HG03432 (cell line): Measurements from ENCODE around the gene EXOC3L2.
"Not testable (repeated sequence)": the region's sequence is repeated elsewhere in the genome, so short reads cannot be mapped to it uniquely, and the experiment has no call there.

Experiments used
- ATAC-seq: cut with Tn5 transposase; IDR thresholded peaks from one replicate; pipeline ENCODE4 v1.9.1; 2021; ENCODE audit warnings: mild to moderate bottlenecking, moderate library complexity; ENCODE audit not compliant: unreplicated experiment

The EXOC3L2 gene

DNA sequence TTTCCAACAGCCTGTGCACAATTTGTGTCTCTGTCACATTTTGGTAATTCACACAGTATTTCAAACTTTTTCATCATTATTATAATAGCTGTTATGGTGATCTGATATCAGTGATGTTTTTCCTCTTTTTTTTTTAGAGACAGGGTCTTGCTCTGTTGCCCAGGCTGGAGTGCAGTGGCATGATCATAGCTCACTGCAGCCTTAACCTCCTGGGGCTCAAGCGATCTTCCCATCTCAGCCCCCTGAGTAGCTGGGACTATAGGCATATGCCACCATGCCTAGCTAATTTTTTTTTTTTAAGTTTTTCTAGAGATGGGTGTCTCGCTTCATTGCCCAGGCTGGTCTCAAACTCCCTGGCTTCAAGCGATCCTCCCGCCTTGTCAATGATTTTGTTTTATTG is 11.6 kb upstream of the EXOC3L2 start:
- ATAC-seq: no peak

DNA sequence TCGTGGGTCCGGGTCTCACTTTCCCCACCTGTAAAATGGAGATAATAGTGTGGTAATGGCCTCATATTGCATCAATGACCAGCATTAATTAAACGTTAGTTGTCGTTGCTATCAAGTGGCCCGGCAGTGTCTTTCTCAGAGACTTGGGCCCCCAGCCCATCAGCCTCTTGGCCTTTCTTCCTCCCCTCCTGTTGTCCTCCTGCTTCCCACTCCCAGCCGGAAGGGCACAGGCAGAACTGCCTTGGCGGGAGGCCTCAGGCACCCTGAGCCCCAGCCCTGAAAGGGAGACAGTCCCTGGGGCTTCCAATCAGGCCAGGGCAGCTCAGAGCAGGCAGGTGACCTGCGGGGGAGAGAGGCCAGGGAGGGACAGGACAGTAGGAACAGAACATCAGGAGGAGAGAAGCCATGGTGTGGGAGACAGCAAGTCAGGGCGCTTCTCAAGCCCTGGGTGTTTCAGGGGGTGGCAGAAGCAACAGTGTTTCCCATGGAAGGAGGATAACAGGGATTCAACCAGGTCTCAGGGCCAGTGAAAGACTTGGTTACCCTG is 10.5 kb upstream of the EXOC3L2 start:
- no peak for ATAC-seq

DNA sequence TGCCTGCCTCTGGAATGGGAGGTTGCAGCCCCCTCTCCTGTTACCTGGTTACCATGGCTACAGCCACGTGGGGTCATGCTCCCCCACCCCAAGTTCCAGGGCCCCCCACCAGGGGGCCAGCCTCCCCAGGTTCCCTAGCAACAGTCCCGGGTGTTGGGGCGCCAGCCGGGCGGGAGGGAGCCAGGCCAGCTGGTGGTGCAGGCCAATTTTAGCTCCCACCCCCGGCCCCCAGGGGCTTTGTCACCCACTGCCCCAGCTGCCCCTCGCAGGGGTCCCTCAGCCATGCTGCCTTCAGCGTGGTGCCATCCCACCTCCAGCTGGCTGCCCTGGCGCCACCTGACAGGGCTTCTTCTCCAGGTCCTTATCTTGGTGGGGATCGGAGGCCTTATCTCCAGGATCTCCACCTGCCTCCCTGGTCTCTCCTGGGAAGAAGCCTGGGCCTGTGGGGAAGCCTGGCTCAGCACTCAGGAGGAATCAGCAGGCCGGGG is 8.9 kb upstream of the EXOC3L2 start:
- no peak for ATAC-seq

DNA sequence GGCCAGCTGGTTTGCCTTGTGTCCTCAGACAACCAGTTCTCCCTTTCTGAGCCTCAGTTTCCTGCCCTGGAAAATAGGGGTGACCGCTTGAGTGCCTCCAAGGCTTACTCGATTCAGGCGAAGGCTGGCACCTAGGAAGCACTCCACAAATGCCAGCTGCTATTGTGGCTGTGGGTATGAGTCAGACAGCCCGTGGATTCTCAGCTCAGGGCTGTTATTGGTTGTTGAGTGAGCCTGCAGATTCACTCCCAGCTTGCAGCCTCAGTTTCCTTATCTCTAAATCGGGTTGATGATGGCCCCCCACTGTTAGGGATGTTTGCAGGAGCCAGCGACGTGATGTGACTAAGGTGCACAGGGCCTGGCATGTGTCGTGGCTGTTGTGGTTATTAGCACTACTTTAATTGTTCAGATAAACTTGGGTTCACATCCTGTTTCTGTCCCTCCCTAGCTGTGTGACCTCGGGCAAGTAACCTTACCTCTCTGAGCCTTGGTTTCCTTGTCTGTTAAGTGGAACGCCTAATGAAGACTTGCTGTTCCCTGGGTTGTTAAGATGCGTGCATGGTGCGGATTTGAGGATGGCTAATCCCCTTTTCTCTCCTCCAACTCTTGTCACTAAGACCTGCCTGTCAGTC is 8.3 kb upstream of the EXOC3L2 start:
- no peak for ATAC-seq

DNA sequence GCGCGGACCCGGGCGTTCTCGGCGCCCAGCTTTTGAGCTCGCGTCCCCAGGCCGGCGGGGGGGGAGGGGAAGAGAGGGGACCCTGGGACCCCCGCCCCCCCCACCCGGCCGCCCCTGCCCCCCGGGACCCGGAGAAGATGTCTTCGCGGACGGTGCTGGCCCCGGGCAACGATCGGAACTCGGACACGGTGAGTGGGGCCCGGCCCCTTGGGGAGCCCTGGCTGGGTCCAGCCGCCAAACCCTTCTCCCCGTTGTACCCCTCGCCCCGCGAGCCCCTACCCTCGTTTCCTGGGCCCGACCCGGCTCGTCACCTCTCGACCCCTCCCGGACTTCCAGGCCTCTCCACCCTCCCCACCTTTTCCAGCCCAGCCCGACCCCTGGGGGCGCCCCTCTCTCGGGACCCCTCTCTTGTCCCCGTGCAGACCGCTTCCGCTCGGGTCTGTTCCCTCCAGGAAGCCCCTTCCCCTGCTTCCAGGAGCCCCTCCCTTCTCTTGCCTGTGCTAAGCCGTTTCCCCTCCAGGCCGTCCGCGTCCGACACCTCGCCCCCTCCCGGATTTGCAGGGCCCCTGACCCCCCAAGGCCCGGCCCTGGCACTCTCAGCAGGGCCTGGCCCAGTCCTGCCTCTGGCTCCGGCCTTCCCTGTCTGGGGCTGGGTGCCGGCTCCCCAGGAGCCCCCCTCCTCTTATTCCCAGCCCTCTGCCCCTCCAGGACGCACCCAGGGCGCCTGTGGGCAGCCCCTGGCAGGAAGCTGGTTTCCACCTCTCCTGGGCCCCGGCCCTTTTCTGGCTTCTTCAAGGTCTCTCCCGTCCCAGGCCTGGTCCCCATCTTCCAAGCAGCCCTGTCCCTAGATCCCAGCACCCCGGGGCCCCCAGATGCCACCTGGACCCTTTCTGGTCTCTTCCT is 6.5 kb upstream of the EXOC3L2 start:
- no peak for ATAC-seq

DNA sequence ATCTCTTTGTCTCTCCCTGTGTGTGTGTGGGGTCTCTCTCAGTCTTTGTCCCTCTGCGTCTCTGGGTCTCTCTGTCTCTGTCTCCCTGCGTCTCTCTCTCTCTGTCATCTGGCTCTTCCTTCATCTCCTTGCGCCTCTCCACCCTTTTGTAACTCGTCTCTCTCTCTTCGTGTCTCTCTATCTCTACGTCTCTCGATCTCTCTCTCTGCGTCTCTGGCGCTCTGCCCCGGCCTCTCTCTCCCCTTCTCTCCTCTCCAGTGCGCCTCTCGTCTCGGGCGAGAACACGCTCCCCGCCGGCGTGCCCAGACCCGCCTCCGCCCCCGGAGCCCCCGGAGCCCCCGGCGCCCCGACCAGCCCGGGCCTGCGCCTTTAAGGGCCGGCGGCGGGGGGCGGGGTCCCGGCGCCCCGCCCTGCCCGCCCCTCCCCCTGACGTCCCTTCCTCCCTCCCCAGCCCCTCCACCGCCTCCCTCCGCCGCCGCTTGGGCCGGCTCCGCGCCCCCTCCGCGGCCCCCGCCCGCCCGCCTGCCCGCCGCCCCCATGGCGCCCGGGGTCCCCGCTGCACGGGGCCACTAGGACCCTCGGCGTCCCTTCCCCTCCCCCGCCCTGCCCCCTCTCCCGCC is 5.7 kb upstream of the EXOC3L2 start, which contains the start of gene MARK4:
Gene MARK4, plus strand, starts transcription at position 440 of the 620 bp plus-strand sequence. CDS start 318 bp downstream, outside the sequence.
- peak; percentile 63 for ATAC-seq

DNA sequence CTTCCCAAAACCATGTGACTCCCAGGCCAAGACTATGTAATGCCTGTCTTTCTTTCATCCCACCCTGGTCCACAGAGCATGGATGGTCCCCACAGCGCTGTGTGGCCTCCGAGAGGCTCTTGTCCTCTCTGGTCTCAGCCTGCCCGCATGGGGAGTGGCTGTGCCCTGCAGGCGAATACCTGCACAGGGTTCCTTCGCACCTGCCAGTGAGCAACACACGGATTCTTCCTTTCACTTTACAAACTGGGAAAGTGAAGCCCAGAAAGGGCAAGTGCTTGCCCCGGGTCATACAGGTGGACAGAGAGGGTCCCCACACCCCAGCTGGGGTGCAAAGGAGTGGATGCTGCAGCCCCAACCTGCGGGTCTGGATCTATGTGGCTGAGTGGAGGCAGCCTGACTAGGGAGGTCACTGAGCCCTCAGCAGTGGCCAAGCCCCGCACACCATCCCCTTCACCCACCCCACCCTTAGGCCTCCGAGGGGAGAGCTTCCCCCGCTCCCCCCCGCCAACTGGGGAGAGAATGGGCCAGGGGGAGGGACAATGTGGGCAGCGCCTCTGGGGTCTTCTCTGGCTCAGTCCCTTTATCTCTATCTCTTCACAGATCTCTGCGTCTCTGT is 5.1 kb upstream of the EXOC3L2 start:
- ATAC-seq: no peak

DNA sequence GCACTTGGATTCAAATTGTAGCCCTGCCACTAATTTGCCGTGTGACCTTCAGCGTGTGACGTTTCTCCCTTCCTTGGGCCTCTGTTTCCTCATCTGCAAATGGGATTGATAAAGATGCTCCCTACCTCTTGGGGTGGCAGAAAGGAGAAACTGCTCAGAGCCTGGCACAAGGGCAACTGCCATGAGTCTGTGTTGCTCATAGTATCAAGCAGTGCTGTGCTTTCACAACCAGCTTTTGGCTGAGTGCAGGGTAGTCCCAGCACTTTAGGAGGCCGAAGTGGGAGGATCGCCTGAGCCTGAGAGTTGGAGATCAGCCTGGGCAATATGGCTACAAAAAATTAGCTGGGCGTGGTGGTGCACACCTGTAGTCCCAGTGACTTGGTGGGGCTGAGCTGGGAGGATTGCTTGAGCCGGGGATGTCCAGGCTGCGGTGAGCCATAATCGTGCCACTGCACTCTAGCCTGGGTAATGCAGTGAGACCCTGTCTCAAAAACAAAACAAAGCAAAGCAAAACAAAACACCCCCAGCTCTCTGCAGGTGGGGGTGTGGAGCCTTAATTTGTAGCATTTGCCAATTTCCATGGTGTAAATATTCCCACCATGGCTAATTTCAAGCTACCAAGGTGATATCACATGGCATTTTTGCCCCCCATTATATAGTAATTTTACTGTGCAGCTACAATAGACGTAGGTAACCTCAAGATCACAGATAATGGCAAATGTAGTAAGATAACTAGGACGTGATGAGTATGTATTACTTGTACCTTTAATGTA is 4.2 kb upstream of the EXOC3L2 start:
- ATAC-seq: no peak

DNA sequence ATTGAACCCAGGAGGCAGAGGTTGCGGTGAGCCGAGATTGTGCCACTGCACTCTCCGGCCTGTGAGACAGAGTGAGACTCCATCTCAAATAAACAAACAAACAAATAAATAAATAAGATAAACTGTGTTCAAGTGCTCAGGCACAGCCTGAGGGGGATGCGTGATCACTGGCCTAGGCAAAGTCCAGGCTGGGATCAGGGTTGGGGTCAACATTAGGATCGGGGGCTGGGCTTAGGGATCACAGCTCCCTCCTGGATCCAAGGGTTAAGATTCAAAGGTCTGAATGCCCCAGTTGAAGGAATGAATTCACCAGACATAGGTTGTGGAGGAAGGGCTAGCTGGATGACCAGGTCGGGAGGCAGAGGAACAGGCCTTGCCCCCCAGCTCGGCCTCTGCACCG is 1.9 kb upstream of the EXOC3L2 start:
- ATAC-seq: no peak

DNA sequence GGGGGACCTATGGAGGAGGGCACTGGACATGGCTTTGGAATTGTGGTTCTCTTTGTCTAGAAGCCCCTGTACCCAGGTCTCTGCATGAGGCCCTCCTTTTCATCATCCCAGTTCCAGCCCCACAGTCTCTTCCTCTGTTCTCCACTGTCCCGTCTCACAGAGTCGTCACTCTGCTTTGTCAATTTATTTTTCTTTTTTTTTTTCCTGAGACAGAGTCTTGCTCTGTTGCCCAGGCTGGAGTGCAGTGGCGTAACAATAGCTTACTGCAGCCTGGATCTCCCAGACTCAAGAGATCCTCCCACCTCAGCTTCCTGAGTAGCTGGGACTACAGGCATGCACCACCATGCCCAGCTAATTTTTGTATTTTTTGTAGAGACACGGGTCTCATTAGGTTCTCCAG is 619 bp upstream of the EXOC3L2 start:
- no peak for ATAC-seq

DNA sequence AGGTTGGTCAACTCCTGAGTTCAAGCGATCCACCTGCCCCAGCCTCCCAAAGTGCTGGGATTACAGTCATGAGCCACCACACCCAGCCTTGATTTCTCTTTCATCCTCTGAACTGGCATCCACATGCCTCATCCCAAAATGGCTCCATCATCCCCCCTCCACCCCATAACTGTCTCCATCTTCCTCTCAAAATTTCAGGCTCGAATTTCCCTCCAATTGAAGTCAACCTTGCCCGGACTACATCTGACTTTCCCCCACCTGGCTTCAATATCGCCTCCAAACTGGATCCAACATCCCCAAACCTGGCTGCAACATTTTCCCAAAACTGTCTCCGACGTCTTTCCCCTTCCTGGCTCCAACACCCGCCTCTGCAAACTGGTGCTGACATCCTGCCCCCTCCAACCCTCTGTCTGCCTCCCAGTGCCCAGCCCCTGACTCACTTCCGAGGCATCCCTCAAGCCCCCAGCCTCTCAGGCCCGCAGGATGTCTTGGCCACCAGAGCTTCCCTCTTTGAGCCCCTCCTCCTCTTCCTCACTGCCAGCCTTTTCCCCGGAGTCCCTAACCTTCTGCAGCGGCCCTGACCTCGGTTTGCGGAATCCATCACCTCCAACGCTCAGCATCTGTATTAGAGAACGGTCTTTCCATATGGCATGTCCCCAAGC is 943 bp downstream of the EXOC3L2 start:
- no peak for ATAC-seq

DNA sequence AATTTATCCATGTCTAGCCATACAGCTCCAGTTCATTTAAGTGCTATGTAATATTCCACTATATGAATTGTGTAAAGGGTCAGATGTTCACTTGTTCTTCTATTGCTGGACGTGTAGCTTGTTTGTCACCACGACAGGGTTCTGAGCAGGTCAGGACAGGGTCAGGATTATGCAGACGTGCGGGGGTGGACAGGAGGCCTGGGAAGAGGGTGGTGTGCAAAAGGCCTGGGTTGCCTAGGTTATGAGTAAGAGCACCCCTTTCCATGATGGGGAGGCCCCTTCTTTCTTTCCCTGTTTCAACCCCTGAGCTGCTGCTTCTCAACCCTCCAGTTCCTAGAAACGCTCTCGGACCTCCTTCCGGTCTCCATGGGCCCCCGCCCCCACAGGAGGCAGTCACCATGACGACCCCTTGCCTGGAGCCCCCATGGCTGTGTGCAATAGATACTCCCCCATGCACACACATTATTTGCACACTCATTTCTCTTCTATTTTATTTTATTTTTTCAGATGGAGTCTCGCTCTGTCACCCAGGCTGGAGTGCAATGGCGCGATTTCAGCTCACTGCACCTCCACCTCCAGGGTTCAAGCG is 2.0 kb downstream of the EXOC3L2 start:
- no peak for ATAC-seq

DNA sequence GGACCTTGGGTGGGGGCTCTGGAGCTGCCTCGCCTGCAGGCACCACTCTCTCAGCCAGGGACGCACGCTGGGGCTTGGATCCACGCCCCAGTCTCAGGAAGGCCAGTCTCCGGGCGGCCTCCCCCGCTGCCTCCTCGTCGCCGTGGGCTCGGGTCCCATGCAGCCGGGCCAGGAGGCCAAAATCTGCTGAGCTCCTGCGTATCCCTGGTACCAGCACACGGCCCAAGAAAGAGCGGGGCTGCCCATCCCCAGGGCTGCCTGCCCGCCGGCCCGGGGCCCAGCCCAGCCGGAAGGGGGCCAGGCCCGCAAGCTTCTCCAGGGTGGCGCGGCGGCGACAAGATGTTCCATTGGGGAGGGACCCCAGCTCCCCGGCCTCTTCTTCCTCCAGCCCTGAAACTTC is 6.7 kb downstream of the EXOC3L2 start:
- no peak for ATAC-seq

DNA sequence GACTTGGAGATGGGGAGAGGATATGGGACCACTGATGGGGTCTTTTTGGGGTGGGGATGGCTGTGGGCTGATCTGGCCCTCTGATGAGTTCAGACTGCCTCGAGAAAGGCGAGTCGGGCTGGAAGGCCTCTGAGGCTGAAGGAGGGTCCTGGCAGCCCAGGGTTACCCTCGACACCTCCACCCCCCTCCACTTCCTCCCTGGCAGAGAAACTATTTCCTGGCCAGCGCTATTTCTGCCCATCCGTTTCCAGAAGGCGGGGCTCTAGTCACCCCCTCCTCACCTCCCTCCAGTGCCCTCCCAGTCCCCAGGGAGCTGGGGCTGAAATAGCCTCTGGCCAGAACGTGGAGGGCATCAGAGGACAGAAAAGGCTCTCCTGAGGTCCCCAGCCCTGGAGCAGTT is 9.7 kb downstream of the EXOC3L2 start:
- ATAC-seq: no peak

DNA sequence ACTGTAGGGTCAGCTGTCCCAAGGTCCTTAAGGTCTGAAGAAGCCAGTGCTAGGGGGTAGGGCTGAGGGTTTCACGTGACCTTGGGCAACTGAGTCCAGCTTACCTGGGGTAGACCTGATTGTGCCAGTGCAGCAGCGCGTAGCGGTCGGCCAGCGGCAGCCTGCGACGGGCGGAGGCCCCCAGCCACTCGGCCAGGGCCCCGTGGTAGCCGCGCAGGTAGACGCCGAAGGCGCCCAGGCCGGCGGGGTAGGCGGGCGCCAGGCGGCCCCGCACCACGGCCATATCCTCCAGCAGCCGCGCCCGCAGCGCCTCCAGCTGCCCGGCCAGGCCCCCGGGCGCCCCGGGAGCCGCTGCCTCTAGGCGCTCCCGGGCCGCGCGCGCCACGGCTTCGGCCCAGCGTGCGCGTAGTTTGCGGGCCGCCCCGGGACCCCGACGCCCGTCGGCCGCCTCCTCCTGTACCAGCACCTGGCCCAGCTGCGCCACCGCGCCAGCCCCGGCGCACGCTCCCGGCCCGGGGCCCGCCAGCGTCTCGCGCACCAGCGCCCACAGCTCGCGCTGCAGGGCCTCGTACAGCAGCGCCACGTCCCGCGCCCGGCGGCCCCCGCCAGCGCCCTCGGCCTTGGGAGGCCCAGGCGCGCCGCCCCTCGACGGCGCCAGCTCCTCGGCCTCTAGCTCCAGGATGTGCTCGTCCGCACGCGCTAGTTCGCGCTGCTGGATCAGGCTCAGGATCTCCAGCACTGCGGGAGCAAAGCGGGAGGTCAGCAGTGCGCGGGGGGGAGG is 10.9 kb downstream of the EXOC3L2 start:
- ATAC-seq: no peak

DNA sequence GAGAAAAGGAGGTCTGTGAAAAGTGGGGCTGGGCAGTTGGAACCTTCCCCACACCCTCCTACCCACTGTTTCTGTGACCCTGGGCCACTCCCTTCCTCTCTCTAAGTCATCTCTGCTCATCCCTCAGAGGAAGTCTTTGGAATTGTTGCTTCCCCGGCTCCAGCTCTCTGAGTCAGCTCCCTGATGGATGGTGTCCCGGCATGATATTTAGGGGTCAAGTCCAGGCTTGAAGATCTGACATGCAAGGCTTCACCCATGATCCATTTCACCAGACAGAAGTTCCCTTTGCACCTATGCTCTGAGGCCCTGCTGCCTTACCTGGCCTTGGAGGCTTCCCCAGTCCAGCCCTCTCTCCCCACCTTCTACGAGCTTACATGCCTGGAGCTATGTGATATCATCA is 13.3 kb downstream of the EXOC3L2 start:
- no peak for ATAC-seq

DNA sequence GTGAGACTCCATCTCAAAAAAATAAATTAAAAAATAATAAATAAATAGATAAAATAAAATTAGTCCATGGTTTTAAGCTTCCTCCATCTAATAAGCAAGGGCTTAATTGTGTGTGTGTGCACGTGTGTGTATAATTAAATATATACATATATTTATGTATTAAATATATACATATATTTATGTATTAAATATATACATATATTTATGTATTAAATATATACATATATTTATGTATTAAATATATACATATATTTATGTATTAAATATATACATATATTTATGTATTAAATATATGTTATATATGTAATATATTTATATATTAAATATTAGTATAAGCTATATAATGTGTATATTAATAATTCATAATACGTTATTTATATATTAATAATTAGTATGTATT is 16.2 kb downstream of the EXOC3L2 start:
- ATAC-seq: not testable (repeated sequence)

DNA sequence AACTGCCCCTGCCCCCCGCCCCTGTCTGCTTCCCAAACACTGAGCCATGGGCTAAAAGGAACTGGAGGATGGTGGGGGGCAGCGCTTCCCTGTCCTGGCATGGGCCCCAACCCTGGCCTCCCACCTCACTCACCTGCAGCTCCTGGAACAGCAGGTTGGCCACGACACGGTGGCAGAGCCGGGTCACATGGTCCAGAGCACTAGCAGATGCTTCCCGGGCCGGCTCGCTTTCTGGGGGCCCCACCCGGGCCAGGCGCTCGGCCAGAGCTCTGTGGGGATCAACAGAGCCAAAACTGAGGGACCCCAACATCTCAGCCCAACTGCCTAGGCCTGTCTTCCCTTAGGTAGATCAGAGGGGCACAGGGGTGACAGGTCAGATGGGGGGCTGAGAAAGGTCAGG is 20.6 kb downstream of the EXOC3L2 start:
- ATAC-seq: no peak

DNA sequence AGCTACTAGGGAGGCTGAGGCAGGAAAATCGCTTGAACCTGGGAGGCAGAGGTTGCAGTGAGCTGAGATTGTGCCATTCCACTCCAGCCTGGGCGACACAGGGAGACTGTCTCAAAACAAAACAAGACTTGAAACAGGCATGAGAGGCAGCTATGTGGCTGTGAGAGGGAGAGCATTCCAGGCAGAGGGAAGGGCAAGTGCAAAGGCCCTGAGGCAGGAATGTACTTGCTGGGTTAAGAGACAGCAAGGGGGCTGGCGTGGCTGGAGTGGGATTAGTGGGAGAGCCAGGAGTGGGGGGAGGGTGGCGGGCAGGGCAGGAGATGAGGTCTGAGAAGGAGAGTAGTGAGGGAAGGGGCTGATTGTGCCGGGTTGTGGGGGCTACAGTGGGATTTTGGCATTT is 21.3 kb downstream of the EXOC3L2 start:
- no peak for ATAC-seq
